GM19395 (cell line): ENCODE results near the gene BEX1.
"Not testable (repeated sequence)": the region's sequence is repeated elsewhere in the genome, so short reads cannot be mapped to it uniquely, and the experiment has no call there.

Experiments
- ATAC-seq: cut with Tn5 transposase; IDR thresholded peaks from one replicate; pipeline ENCODE4 v1.9.1; 2021; ENCODE audit warnings: mild to moderate bottlenecking, moderate library complexity; ENCODE audit not compliant: unreplicated experiment

BEX1 gene

GRCh38 chrX:103063918-103064434 lies at the start of gene BEX1:
BEX1 (minus strand) TSS chrX:103064171; CDS start chrX:103063274, 897 bp downstream.
- ATAC-seq = no peak

- not testable (repeated sequence) for ATAC-seq
Measured at GRCh38 chrX:103109497-103109896, 45.5 kb upstream of the BEX1 start.

GRCh38 chrX:103107836-103108235 lies 43.9 kb upstream of the BEX1 start:
- ATAC-seq = no peak

- ATAC-seq = not testable (repeated sequence)
Measured at GRCh38 chrX:103107227-103107737, 43.3 kb upstream of the BEX1 start.

GRCh38 chrX:103104370-103104769 lies 40.4 kb upstream of the BEX1 start:
- ATAC-seq = not testable (repeated sequence)

- ATAC-seq = not testable (repeated sequence)
Measured at GRCh38 chrX:103103866-103104265, 39.9 kb upstream of the BEX1 start.

GRCh38 chrX:103101299-103102042 lies 37.5 kb upstream of the BEX1 start:
- no peak for ATAC-seq

- ATAC-seq = no peak
Measured at GRCh38 chrX:103100484-103100883, 36.5 kb upstream of the BEX1 start.

- no peak for ATAC-seq
Measured at GRCh38 chrX:103099691-103100090, 35.7 kb upstream of the BEX1 start.

- ATAC-seq = no peak
Measured at GRCh38 chrX:103098488-103098887, 34.5 kb upstream of the BEX1 start.

- ATAC-seq = no peak
Measured at GRCh38 chrX:103092942-103093341, 29.0 kb upstream of the BEX1 start, which contains the start of gene NXF3. NXF3 (minus strand) TSS chrX:103093143; CDS start chrX:103093023, 120 bp downstream.

GRCh38 chrX:103081051-103081450 lies 17.1 kb upstream of the BEX1 start:
- no peak for ATAC-seq

- no peak for ATAC-seq
Measured at GRCh38 chrX:103073467-103073866, 9.5 kb upstream of the BEX1 start.

GRCh38 chrX:103066606-103067005 lies 2.6 kb upstream of the BEX1 start:
- no peak for ATAC-seq

- ATAC-seq = no peak
Measured at GRCh38 chrX:103063191-103063845, 653 bp downstream of the BEX1 start.

GRCh38 chrX:103061486-103061885 lies 2.5 kb downstream of the BEX1 start:
- no peak for ATAC-seq

- ATAC-seq = no peak
Measured at GRCh38 chrX:103056902-103057301, 7.1 kb downstream of the BEX1 start.

- ATAC-seq = no peak
Measured at GRCh38 chrX:103052625-103053024, 11.3 kb downstream of the BEX1 start.

- no peak for ATAC-seq
Measured at GRCh38 chrX:103051260-103051789, 12.6 kb downstream of the BEX1 start.

GRCh38 chrX:103033371-103033770 lies 30.6 kb downstream of the BEX1 start:
- ATAC-seq = not testable (repeated sequence)

- no peak for ATAC-seq
Measured at GRCh38 chrX:103017542-103017941, 46.4 kb downstream of the BEX1 start.

- ATAC-seq = no peak
Measured at GRCh38 chrX:103012945-103013344, 51.0 kb downstream of the BEX1 start.
